GM23338 (cell line): ENCODE measurements around the gene GPATCH8. TPM values are rescaled to one million over a fixed set of nuclear protein-coding genes. Genes with fewer than 3 reads are reported as not detected.

Experiments used
- ATAC-seq: fragments of 200-7000 bp; cut with Tn5 transposase; 3 replicates; pipeline ENCODE4 v1.9.1; 2020
- DNase-seq: peaks from one replicate; pipeline ENCODE4 v3.0.0-alpha.2; 2015; ENCODE audit warnings: low spot score
- H2AFZ ChIP-seq: fragments of 200-600 bp; sonication (generic); 2 replicates; pipeline ENCODE4 v1.8.0; 2016; ENCODE audit warnings: antibody characterized with exemption, mild to moderate bottlenecking, moderate library complexity
- H3F3A ChIP-seq: fragments of 200-600 bp; sonication (generic); replicated peaks from 2 replicates; pipeline ENCODE4 v1.8.0; 2017; ENCODE audit warnings: antibody characterized with exemption, mixed run types, low read depth
- H3K27ac ChIP-seq: fragments of 200-600 bp; sonication (generic); 2 replicates; pipeline ENCODE4 v1.6.1; 2016; ENCODE audit warnings: low read depth
- H3K27me3 ChIP-seq: fragments of 200-600 bp; sonication (generic); 2 replicates; pipeline ENCODE4 v1.8.0; 2016; ENCODE audit warnings: mild to moderate bottlenecking, mixed run types, moderate library complexity; ENCODE audit not compliant: insufficient read depth
- H3K36me3 ChIP-seq: fragments of 200-600 bp; sonication (generic); 2 replicates; pipeline ENCODE4 v1.8.0; 2016; ENCODE audit warnings: mild to moderate bottlenecking; ENCODE audit not compliant: insufficient read depth
- H3K4me1 ChIP-seq: fragments of 200-600 bp; sonication (generic); 2 replicates; pipeline ENCODE4 v1.8.0; 2016; ENCODE audit warnings: mild to moderate bottlenecking, moderate library complexity; ENCODE audit not compliant: insufficient read depth
- H3K4me2 ChIP-seq: fragments of 200-600 bp; sonication (generic); 2 replicates; pipeline ENCODE4 v1.7.1; 2017; ENCODE audit warnings: mixed run types
- H3K4me3 ChIP-seq: fragments of 200-600 bp; sonication (generic); 2 replicates; pipeline ENCODE4 v1.6.1; 2016; ENCODE audit warnings: mixed run types
- H3K79me2 ChIP-seq: fragments of 200-600 bp; sonication (generic); replicated peaks from 2 replicates; pipeline ENCODE4 v1.8.0; 2017; ENCODE audit warnings: mild to moderate bottlenecking; ENCODE audit not compliant: insufficient read depth
- H3K9me2 ChIP-seq: fragments of 200-600 bp; sonication (generic); 2 replicates; pipeline ENCODE4 v1.8.0; 2017; ENCODE audit not compliant: insufficient read depth
- H4K20me1 ChIP-seq: fragments of 200-600 bp; sonication (generic); replicated peaks from 2 replicates; pipeline ENCODE4 v1.8.0; 2017; ENCODE audit warnings: mild to moderate bottlenecking; ENCODE audit not compliant: insufficient read depth
- H3K27ac Mint-ChIP-seq: 2 replicates; pipeline ENCODE4 v1.8.0; 2020; ENCODE audit warnings: inconsistent platforms, mild to moderate bottlenecking, moderate library complexity, mixed read lengths
- H3K27me3 Mint-ChIP-seq: 3 replicates; pipeline ENCODE4 v1.8.0; 2022; ENCODE audit warnings: low read depth, mild to moderate bottlenecking, moderate library complexity, mixed read lengths, inconsistent platforms; ENCODE audit not compliant: insufficient read depth, poor library complexity
- H3K36me3 Mint-ChIP-seq: 3 replicates; pipeline ENCODE4 v1.8.0; 2021; ENCODE audit warnings: low read depth, mild to moderate bottlenecking, inconsistent platforms, moderate library complexity, mixed read lengths
- H3K4me1 Mint-ChIP-seq: 3 replicates; pipeline ENCODE4 v1.8.0; 2020; ENCODE audit warnings: mild to moderate bottlenecking, inconsistent platforms, mixed read lengths
- H3K4me3 Mint-ChIP-seq: 3 replicates; pipeline ENCODE4 v1.8.0; 2021; ENCODE audit warnings: moderate library complexity, mild to moderate bottlenecking, inconsistent platforms, mixed read lengths
- H3K9me3 Mint-ChIP-seq: 3 replicates; pipeline ENCODE4 v1.8.0; 2020; ENCODE audit warnings: moderate library complexity, mild to moderate bottlenecking, inconsistent platforms, mixed read lengths
- CREB1 ChIP-seq: fragments of 250-450 bp; sonication (Bioruptor Pico); IDR thresholded peaks from 2 replicates; pipeline ENCODE4 v1.5.0; 2020; ENCODE audit warnings: low read depth, mild to moderate bottlenecking, moderate library complexity
- EZH2 ChIP-seq: fragments of 200-600 bp; sonication (generic); IDR thresholded peaks from one replicate; pipeline ENCODE4 v1.8.0; 2017; ENCODE audit warnings: antibody characterized with exemption, mild to moderate bottlenecking, low read depth; ENCODE audit not compliant: unreplicated experiment
- EZH2phosphoT487 ChIP-seq: fragments of 200-600 bp; sonication (generic); IDR thresholded peaks from one replicate; pipeline ENCODE4 v1.8.1; 2018; ENCODE audit warnings: antibody characterized with exemption; ENCODE audit not compliant: unreplicated experiment
- JUNB ChIP-seq: IDR thresholded peaks from one replicate; pipeline ENCODE4 v1.6.1; 2016; ENCODE audit warnings: antibody characterized with exemption; ENCODE audit not compliant: unreplicated experiment
- NANOG ChIP-seq: IDR thresholded peaks from 2 replicates; pipeline ENCODE4 v1.6.1; 2016; ENCODE audit warnings: antibody characterized with exemption, borderline replicate concordance
- POLR2AphosphoS5 ChIP-seq: IDR thresholded peaks from 2 replicates; pipeline ENCODE4 v1.6.1; 2016; ENCODE audit warnings: antibody characterized with exemption, low read depth
- STAT1 ChIP-seq: IDR thresholded peaks from one replicate; pipeline ENCODE4 v1.6.1; 2016; ENCODE audit warnings: antibody characterized with exemption; ENCODE audit not compliant: unreplicated experiment
- ZNF114 ChIP-seq: fragments of 250-450 bp; sonication (Bioruptor Pico); IDR thresholded peaks from 2 replicates; pipeline ENCODE4 v1.5.0; 2020; ENCODE audit warnings: mild to moderate bottlenecking, moderate library complexity
- ZNF331 ChIP-seq: fragments of 250-450 bp; sonication (Bioruptor Pico); IDR thresholded peaks from 2 replicates; pipeline ENCODE4 v1.5.0; 2020; ENCODE audit warnings: low read depth, mild to moderate bottlenecking, moderate library complexity
- ZNF462 ChIP-seq: fragments of 250-450 bp; sonication (Bioruptor Pico); IDR thresholded peaks from 2 replicates; pipeline ENCODE4 v1.5.0; 2020; ENCODE audit warnings: mild to moderate bottlenecking, moderate library complexity
- polyA plus RNA-seq: library from polyadenylated mRNA; unstranded; fragments of >200 nt; fragmentation: Nextera tagmentation; extraction: Ambion mirVana; gene quantifications from 2 replicates; pipeline ENCODE4 v1.2.1, GENCODE V29; 2016
- total RNA-seq: library from RNA; depleted of rRNA; stranded (reverse); fragments of >200 nt; shearing (Covaris generic); gene quantifications from 2 replicates; pipeline ENCODE4 v1.2.3, GENCODE V29; 2014
- TF ChIP-seq, protein P1 (sequence below): IDR thresholded peaks from 2 replicates; pipeline ENCODE4 v1.6.1; 2016; ENCODE audit warnings: antibody characterized with exemption
- TF ChIP-seq, protein P2 (sequence below): IDR thresholded peaks from one replicate; pipeline ENCODE4 v1.6.1; 2018; ENCODE audit warnings: antibody characterized with exemption; ENCODE audit not compliant: unreplicated experiment
- TF ChIP-seq, protein P3 (sequence below), 2 experiments: fragments of 200-600 bp in 1 of 2; sonication (generic) in 1 of 2; conservative IDR thresholded peaks; 2 replicates each; pipeline versions ENCODE4 v1.5.1 to v1.6.1; 2016 to 2017; ENCODE audit warnings: antibody characterized with exemption in 2 of 2, low read depth in 2 of 2, mild to moderate bottlenecking in 2 of 2, moderate library complexity in 1 of 2

The GPATCH8 gene
- total and polyA plus RNA-seq, 2 experiments from 2014 or later, result 44.4 to 76.5 TPM

- peaks cover 3% of the 10 kb centered on the region; the same call in 1 of the 2 replicates for H3K79me2 ChIP-seq
- H3K4me1 ChIP-seq, result peaks cover 4% of the 10 kb centered on the region; the same call in 1 of the 2 replicates
- DNase-seq (no peak), ATAC-seq (no peak)
- H3K9me2 ChIP-seq, result no peaks in the 10 kb centered on the region
- H3K36me3 Mint-ChIP-seq, result peaks cover 8% of the 10 kb centered on the region; the same call in 2 of the 3 replicates
- peaks cover 3% of the 10 kb centered on the region; the same call in 1 of the 2 replicates for H4K20me1 ChIP-seq
- H3K9me3 Mint-ChIP-seq, result peaks cover 2% of the 10 kb centered on the region; the same call in 1 of the 3 replicates
- H3K4me2 ChIP-seq, result no peak overlapping the region
- no peak overlapping the region for H2AFZ ChIP-seq
- peaks cover 10% of the 10 kb centered on the region; the same call in 1 of the 2 replicates for H3F3A ChIP-seq
- no peak overlapping the region for H3K27ac Mint-ChIP-seq
- H3K27me3 ChIP-seq, result peaks cover 8% of the 10 kb centered on the region; the same call in 1 of the 2 replicates
- no peak overlapping the region for H3K27ac ChIP-seq
- peaks cover 23% of the 10 kb centered on the region for H3K27me3 Mint-ChIP-seq
- peaks cover 7% of the 10 kb centered on the region for H3K4me1 Mint-ChIP-seq
- no peaks in the 10 kb centered on the region for H3K36me3 ChIP-seq
- TF ChIP-seq ZNF331 (CRISPR knock-in tag) (no peak), NANOG (no peak), ZNF462 (CRISPR knock-in tag) (no peak), JUNB (no peak), ZNF114 (CRISPR knock-in tag) (no peak), EZH2 (no peak), EZH2phosphoT487 (no peak), POLR2AphosphoS5 (no peak), STAT1 (no peak), CREB1 (CRISPR knock-in tag) (no peak)
- TF ChIP-seq, protein P1, sequence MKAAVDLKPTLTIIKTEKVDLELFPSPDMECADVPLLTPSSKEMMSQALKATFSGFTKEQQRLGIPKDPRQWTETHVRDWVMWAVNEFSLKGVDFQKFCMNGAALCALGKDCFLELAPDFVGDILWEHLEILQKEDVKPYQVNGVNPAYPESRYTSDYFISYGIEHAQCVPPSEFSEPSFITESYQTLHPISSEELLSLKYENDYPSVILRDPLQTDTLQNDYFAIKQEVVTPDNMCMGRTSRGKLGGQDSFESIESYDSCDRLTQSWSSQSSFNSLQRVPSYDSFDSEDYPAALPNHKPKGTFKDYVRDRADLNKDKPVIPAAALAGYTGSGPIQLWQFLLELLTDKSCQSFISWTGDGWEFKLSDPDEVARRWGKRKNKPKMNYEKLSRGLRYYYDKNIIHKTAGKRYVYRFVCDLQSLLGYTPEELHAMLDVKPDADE, result no peak
- TF ChIP-seq, protein P2, sequence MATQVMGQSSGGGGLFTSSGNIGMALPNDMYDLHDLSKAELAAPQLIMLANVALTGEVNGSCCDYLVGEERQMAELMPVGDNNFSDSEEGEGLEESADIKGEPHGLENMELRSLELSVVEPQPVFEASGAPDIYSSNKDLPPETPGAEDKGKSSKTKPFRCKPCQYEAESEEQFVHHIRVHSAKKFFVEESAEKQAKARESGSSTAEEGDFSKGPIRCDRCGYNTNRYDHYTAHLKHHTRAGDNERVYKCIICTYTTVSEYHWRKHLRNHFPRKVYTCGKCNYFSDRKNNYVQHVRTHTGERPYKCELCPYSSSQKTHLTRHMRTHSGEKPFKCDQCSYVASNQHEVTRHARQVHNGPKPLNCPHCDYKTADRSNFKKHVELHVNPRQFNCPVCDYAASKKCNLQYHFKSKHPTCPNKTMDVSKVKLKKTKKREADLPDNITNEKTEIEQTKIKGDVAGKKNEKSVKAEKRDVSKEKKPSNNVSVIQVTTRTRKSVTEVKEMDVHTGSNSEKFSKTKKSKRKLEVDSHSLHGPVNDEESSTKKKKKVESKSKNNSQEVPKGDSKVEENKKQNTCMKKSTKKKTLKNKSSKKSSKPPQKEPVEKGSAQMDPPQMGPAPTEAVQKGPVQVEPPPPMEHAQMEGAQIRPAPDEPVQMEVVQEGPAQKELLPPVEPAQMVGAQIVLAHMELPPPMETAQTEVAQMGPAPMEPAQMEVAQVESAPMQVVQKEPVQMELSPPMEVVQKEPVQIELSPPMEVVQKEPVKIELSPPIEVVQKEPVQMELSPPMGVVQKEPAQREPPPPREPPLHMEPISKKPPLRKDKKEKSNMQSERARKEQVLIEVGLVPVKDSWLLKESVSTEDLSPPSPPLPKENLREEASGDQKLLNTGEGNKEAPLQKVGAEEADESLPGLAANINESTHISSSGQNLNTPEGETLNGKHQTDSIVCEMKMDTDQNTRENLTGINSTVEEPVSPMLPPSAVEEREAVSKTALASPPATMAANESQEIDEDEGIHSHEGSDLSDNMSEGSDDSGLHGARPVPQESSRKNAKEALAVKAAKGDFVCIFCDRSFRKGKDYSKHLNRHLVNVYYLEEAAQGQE, result no peak
- TF ChIP-seq, protein P3, sequence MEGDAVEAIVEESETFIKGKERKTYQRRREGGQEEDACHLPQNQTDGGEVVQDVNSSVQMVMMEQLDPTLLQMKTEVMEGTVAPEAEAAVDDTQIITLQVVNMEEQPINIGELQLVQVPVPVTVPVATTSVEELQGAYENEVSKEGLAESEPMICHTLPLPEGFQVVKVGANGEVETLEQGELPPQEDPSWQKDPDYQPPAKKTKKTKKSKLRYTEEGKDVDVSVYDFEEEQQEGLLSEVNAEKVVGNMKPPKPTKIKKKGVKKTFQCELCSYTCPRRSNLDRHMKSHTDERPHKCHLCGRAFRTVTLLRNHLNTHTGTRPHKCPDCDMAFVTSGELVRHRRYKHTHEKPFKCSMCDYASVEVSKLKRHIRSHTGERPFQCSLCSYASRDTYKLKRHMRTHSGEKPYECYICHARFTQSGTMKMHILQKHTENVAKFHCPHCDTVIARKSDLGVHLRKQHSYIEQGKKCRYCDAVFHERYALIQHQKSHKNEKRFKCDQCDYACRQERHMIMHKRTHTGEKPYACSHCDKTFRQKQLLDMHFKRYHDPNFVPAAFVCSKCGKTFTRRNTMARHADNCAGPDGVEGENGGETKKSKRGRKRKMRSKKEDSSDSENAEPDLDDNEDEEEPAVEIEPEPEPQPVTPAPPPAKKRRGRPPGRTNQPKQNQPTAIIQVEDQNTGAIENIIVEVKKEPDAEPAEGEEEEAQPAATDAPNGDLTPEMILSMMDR (conservative IDR thresholded peaks at IDR 0.05; ENCODE audit: low read depth in 2 of 2), result no peak
- H3K4me3 ChIP-seq, result no peak overlapping the region
- H3K4me3 Mint-ChIP-seq, result no peak overlapping the region
Measured at GRCh38 chr17:44351464-44351863, 151.7 kb downstream of the GPATCH8 start.
